K562 (cell line): Measurements from ENCODE around the gene CMBL. TPM values are rescaled to one million over a fixed set of nuclear protein-coding genes. Genes with fewer than 3 reads are reported as not detected.
A peak's percentile ranks its signal among the peaks of the same experiment; 100 is the strongest.

Experiments
- BRD4 ChIP-seq: fragments of 200-600 bp; sonication (generic); IDR thresholded peaks from 2 replicates; pipeline ENCODE4 v1.6.1; 2017; ENCODE audit warnings: inconsistent platforms
- CHAMP1 ChIP-seq: fragments of 450-650 bp; IDR thresholded peaks from 2 replicates; pipeline ENCODE4 v1.6.1; 2016; ENCODE audit warnings: mild to moderate bottlenecking
- CSDE1 ChIP-seq, 2 experiments: fragments of 450-650 bp; IDR thresholded peaks; 2 replicates each; pipeline ENCODE4 v1.6.1; 2016; ENCODE audit warnings: mild to moderate bottlenecking in 1 of 2
- E2F5 ChIP-seq: sonication (generic); formaldehyde crosslinking; IDR thresholded peaks from 2 replicates; pipeline ENCODE4 v1.8.0; 2022; ENCODE audit warnings: mild to moderate bottlenecking, missing genetic modification reagents
- GABPA ChIP-seq: fragments of 200-800 bp; sonication (Bioruptor generic); conservative IDR thresholded peaks from 2 replicates; pipeline ENCODE4 v1.6.1; 2016; ENCODE audit warnings: low read depth, missing genetic modification characterization, missing compliant biosample characterization
- GTF2F1 ChIP-seq: IDR thresholded peaks from 2 replicates; pipeline ENCODE4 v1.6.1; 2011; ENCODE audit warnings: low read depth, low read length, improper control_type of control experiment
- HDAC8 ChIP-seq: fragments of 450-650 bp; IDR thresholded peaks from 2 replicates; pipeline ENCODE4 v1.6.1; 2016; ENCODE audit warnings: mild to moderate bottlenecking, missing genetic modification characterization, moderate library complexity, missing compliant biosample characterization
- HMGXB4 ChIP-seq: sonication (generic); formaldehyde crosslinking; IDR thresholded peaks from 2 replicates; pipeline ENCODE4 v1.8.1; 2023; ENCODE audit warnings: mild to moderate bottlenecking, missing genetic modification reagents
- IFI16 ChIP-seq: fragments of 250-450 bp; sonication (Bioruptor Pico); IDR thresholded peaks from 2 replicates; pipeline ENCODE4 v2.1.2; 2022; ENCODE audit warnings: mild to moderate bottlenecking, inconsistent platforms
- KLF6 ChIP-seq: fragments of 250-450 bp; sonication (Bioruptor Pico); IDR thresholded peaks from 2 replicates; pipeline ENCODE4 v1.4.0; 2020; ENCODE audit warnings: mild to moderate bottlenecking, moderate library complexity, borderline replicate concordance
- L3MBTL2 ChIP-seq: fragments of 450-650 bp; IDR thresholded peaks from 2 replicates; pipeline ENCODE4 v1.6.1; 2016; ENCODE audit warnings: mild to moderate bottlenecking, moderate library complexity
- NCOR1 ChIP-seq: fragments of 450-650 bp; IDR thresholded peaks from 2 replicates; pipeline ENCODE4 v1.6.1; 2016; ENCODE audit warnings: mild to moderate bottlenecking, moderate library complexity
- RBBP5 ChIP-seq: fragments of 200-600 bp; sonication (generic); IDR thresholded peaks from 2 replicates; pipeline ENCODE4 v1.6.1; 2012; ENCODE audit warnings: borderline replicate concordance, mild to moderate bottlenecking, low read length, control low read depth, inconsistent platforms; ENCODE audit not compliant: insufficient read depth, poor library complexity, severe bottlenecking
- SIRT6 ChIP-seq: IDR thresholded peaks from one replicate; pipeline ENCODE4 v1.6.1; 2012; ENCODE audit warnings: low read depth, mild to moderate bottlenecking, control low read depth, inconsistent platforms, low read length, moderate library complexity
- USF1 ChIP-seq: sonication (generic); formaldehyde crosslinking; IDR thresholded peaks from 2 replicates; pipeline ENCODE4 v1.9.0; 2022; ENCODE audit warnings: mild to moderate bottlenecking, missing genetic modification reagents
- XRCC4 ChIP-seq: IDR thresholded peaks from one replicate; pipeline ENCODE4 v1.6.1; 2011; ENCODE audit not compliant: insufficient read depth, insufficient read length; ENCODE audit errors: extremely low read depth
- ZSCAN29 ChIP-seq: fragments of 450-650 bp; IDR thresholded peaks from 2 replicates; pipeline ENCODE4 v1.6.1; 2017
- polyA plus RNA-seq, 8 experiments: library from polyadenylated mRNA; depleted of rRNA in 4 of 8; stranded (reverse) in 5 of 8; unstranded in 3 of 8; fragments of >200 nt; fragmentation: Nextera tagmentation in 2 of 8; fragmentation: Illumina TruSeq in 1 of 8; extraction: Ambion mirVana in 2 of 8; extraction: Trizol in 1 of 8; gene quantifications; 2 replicates each; pipeline versions ENCODE4 v1.2.1 to v1.2.3, GENCODE V29; 2011 to 2014; ENCODE audit warnings: inconsistent platforms in 1 of 8, missing spikeins in 1 of 8
- total RNA-seq, 7 experiments: library from RNA; depleted of rRNA in 6 of 7; stranded (reverse); fragments of >200 nt in 6 of 7; fragmentation: Illumina TruSeq in 2 of 7; extraction: Trizol in 2 of 7; gene quantifications; 2 replicates each; pipeline versions ENCODE4 v1.2.1 to v1.2.3, GENCODE V29; 2011 to 2021; ENCODE audit warnings: low replicate concordance in 1 of 7
- TF ChIP-seq, protein P1 (sequence below): fragments of 450-650 bp; formaldehyde crosslinking; IDR thresholded peaks from 2 replicates; pipeline ENCODE4 v1.4.0; 2020; ENCODE audit warnings: mild to moderate bottlenecking, moderate library complexity
- TF ChIP-seq, protein P2 (sequence below): fragments of 250-450 bp; sonication (Bioruptor Pico); IDR thresholded peaks from 2 replicates; pipeline ENCODE4 v1.8.0; 2021; ENCODE audit warnings: borderline replicate concordance, mild to moderate bottlenecking, moderate library complexity; ENCODE audit not compliant: poor library complexity, severe bottlenecking

CMBL gene
- total and polyA plus RNA-seq, 9 of the 15 experiments (the other 6 are each of a cell fraction or from before 2014, with no cell fraction given): 22.6 to 192 (median 71.1) TPM

GRCh38 chr5:10249948-10250805 is 57.5 kb downstream of the CMBL start, which contains the start of gene CCT5 (continued):
- TF ChIP-seq E2F5 (CRISPR knock-in tag) (peak; percentile 81), GABPA (tag) (peak; percentile 96), ZSCAN29 (no peak), HDAC8 (no peak), GTF2F1 (0 out of 2 replicates have a peak, but pooled peaks have one; percentile 72), XRCC4 (no peak), CHAMP1 (0 out of 2 replicates have a peak, but pooled peaks have one; percentile 2), IFI16 (no peak), BRD4 (peak; percentile 93), USF1 (CRISPR knock-in tag) (peak; percentile 62), NCOR1 (no peak), CSDE1 (IDR thresholded peaks at IDR 0.05) (no peak), SIRT6 (no peak), L3MBTL2 (peak; percentile 93), HMGXB4 (CRISPR knock-in tag) (no peak), RBBP5 (peak; percentile 93), KLF6 (peak; percentile 71; the same call in 1 of the 2 replicates)
- TF ChIP-seq, protein P1, sequence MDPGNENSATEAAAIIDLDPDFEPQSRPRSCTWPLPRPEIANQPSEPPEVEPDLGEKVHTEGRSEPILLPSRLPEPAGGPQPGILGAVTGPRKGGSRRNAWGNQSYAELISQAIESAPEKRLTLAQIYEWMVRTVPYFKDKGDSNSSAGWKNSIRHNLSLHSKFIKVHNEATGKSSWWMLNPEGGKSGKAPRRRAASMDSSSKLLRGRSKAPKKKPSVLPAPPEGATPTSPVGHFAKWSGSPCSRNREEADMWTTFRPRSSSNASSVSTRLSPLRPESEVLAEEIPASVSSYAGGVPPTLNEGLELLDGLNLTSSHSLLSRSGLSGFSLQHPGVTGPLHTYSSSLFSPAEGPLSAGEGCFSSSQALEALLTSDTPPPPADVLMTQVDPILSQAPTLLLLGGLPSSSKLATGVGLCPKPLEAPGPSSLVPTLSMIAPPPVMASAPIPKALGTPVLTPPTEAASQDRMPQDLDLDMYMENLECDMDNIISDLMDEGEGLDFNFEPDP (CRISPR knock-in tag): peak; percentile 71; the same call in 1 of the 2 replicates
- TF ChIP-seq, protein P2, sequence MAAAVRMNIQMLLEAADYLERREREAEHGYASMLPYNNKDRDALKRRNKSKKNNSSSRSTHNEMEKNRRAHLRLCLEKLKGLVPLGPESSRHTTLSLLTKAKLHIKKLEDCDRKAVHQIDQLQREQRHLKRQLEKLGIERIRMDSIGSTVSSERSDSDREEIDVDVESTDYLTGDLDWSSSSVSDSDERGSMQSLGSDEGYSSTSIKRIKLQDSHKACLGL: peak; percentile 58
